Lung (tissue), 12 donors: ENCODE measurements around the gene BDKRB2. TPM values are rescaled to one million over a fixed set of nuclear protein-coding genes. Genes with fewer than 3 reads are reported as not detected.

Experiments used
- ATAC-seq: fragments of 200-7000 bp; cut with Tn5 transposase; one replicate; pipeline ENCODE4 v1.9.1; 2020; ENCODE audit warnings: moderate number of reproducible peaks; ENCODE audit not compliant: insufficient read depth, low FRiP score
- DNase-seq, 3 donors: peaks; one replicate each; pipeline ENCODE4 v3.0.0-alpha.2; 2013 to 2017
- H3K27ac ChIP-seq, 2 donors: one replicate each; pipeline ENCODE4 v1.5.1; 2013; ENCODE audit warnings: mild to moderate bottlenecking in 2 of 2, moderate library complexity in 2 of 2, control low read depth in 1 of 2, inconsistent platforms in 1 of 2, low read depth in 1 of 2, low read length in 1 of 2
- H3K27me3 ChIP-seq, 3 donors: one replicate each; pipeline ENCODE4 v1.5.1; 2013; ENCODE audit warnings: low read length in 2 of 3; ENCODE audit not compliant: control insufficient read depth in 3 of 3, insufficient read depth in 3 of 3
- H3K36me3 ChIP-seq, 4 donors: one replicate each; pipeline ENCODE4 v1.5.1; 2013; ENCODE audit warnings: low read length in 4 of 4, mild to moderate bottlenecking in 1 of 4, moderate library complexity in 1 of 4; ENCODE audit not compliant: control insufficient read depth in 4 of 4, insufficient read depth in 4 of 4
- H3K4me1 ChIP-seq, 5 donors: one replicate each; pipeline ENCODE4 v1.5.1; 2013; ENCODE audit warnings: low read length in 5 of 5, mild to moderate bottlenecking in 2 of 5, moderate library complexity in 1 of 5; ENCODE audit not compliant: control insufficient read depth in 5 of 5, insufficient read depth in 5 of 5
- H3K4me3 ChIP-seq: one replicate; pipeline ENCODE4 v1.5.1; 2013; ENCODE audit warnings: mild to moderate bottlenecking, control low read depth, moderate library complexity
- H3K9ac ChIP-seq, 2 donors: one replicate each; pipeline ENCODE4 v1.5.1; 2013; ENCODE audit warnings: low read length in 2 of 2, control low read depth in 1 of 2; ENCODE audit not compliant: insufficient read depth in 1 of 2
- H3K9me3 ChIP-seq, 4 donors: one replicate each; pipeline ENCODE4 v1.5.1; 2013; ENCODE audit warnings: low read length in 3 of 4, mild to moderate bottlenecking in 1 of 4, moderate library complexity in 1 of 4; ENCODE audit not compliant: control insufficient read depth in 4 of 4, insufficient read depth in 3 of 4
- CTCF ChIP-seq: IDR thresholded peaks from 2 replicates; pipeline ENCODE4 v1.5.1; 2012; ENCODE audit warnings: mild to moderate bottlenecking; ENCODE audit errors: control extremely low read depth, extremely low read depth
- WGBS, 2 donors: extraction: QIAGEN DNeasy Blood & Tissue Kit; methylation state at CpG; one replicate each; pipeline ENCODE4 v1.1.7; 2013; 5-methylcytosine and 5-hydroxymethylcytosine counted together
- polyA plus RNA-seq, 2 donors: library from polyadenylated mRNA; stranded (reverse); fragments of 200-250 nt; gene quantifications; one replicate each; pipeline ENCODE4 v1.2.1, GENCODE V29; 2013
- total RNA-seq, 2 donors: library from RNA; depleted of rRNA in 1 of 2; stranded (reverse); fragments of >200 nt in 1 of 2; gene quantifications; one replicate each; pipeline ENCODE4 v1.2.1, GENCODE V29; 2014 to 2021
- donor health status: control.
- donor health status: control.
- donor health status: Bipolar disorder and iron deficiency.
- donor health status: healthy.
- donor health status: DM: yes; HTN: yes; CAD: no.

Gene BDKRB2
- total and polyA plus RNA-seq, 4 donors: 0.77 to 5.8 (median 2.4) TPM

DNA sequence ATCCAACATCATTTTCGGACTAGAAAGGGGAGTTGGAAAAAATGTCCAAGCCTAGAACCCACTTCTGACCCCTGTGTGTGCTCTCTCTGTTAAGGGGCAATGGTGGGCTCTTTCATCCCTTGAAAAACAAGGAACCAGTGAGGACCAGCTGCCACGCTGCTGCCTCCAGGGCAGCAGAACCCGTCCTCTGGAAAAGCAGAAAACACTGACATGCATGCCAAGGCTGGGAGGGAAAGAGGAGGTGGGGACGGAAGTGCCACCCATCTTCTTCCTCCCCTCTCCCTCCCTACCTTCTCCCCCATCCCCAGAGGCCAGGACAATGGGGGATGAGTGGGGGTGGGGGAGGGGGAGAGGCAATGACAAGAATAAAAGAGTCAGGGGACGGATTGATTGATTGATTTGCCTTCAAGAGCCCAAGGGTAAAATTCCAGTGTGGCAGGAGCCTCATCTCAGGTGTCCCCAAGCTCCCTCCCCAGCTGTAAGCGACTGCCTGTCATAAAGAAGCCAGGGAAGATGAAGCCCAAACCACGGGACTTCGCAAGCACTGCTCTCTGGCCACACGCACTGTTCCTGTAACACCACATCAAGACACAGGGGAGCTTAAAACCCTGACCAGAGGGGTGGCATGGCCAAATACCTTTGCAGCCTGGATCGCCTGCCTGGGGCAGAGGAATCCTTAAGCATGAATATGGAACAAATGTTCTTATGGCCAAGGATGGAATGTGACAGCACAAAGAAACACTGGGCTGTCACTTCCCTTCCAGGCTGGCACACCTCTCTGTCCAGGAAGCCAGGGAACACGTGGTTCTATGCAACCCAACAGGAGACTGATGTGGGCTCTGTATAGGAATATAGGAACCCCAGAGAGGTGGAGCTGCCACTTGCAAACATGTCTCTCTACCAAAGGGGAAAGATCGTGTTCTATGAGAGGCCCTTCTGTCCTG, 38.9 kb upstream of the BDKRB2 start:
- 61 to 67% methylated on average over 12 of the region's 12 CpGs for WGBS, 2 donors
- H3K9me3 ChIP-seq: no peaks in the 10 kb centered on the region
- TF ChIP-seq CTCF: no peak
- no peak overlapping the region for H3K27ac ChIP-seq
- DNase-seq: peak in 1 of 3 donors; percentile 37
- no peak for ATAC-seq
- peaks cover 0 to 4% (median 0%) of the 10 kb centered on the region in 3 donors for H3K27me3 ChIP-seq
- no peak overlapping the region for H3K9ac ChIP-seq
- no peak overlapping the region for H3K4me3 ChIP-seq
- peaks cover 0 to 8% (median 0%) of the 10 kb centered on the region in 5 donors for H3K4me1 ChIP-seq
- H3K36me3 ChIP-seq: no peaks in the 10 kb centered on the region

DNA sequence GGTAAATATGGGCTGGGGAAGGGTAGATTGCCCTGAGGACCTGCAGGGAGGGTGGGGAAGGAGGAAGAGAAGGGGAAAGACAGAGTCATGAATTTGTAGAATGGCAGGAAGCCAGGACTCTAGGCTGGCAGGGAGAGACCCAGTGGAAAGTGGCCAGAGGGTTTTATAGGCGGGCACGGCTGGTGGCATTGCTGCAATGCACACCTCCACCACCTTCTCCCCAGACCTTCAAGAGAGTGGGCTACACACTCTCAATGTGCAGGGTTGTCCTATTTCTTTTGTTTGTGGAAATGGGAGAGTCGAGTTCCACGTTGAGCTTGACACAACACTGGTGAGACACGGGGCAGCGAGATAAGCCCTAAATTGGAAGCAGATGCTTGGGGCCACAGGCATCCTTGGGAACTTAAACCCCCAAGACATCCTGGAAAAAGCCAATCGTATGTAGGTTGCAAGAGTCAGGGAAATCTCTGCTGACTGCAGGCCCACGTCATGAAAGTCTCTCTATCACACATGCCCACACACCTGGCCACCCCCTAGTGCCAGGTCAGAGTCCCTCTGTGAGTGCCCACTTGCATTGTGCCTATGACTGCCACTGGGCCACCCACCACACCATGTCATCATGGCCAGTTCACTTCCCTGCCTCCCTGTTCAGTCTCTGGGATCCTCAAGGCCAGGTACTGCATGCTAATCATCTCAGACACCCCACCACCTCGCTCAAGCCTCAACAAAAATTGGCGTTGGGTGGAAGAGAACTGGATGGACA, 38.0 kb upstream of the BDKRB2 start:
- H3K27ac ChIP-seq: no peak overlapping the region
- no peak for ATAC-seq
- H3K36me3 ChIP-seq: no peaks in the 10 kb centered on the region
- 86 to 89% methylated on average over 10 of the region's 10 CpGs for WGBS, 2 donors
- peaks cover 0 to 4% (median 0%) of the 10 kb centered on the region in 3 donors for H3K27me3 ChIP-seq
- H3K4me1 ChIP-seq: peaks cover 0 to 8% (median 0%) of the 10 kb centered on the region in 5 donors
- no peak for TF ChIP-seq CTCF
- no peaks in the 10 kb centered on the region for H3K9me3 ChIP-seq
- H3K9ac ChIP-seq: no peak overlapping the region
- no peak for DNase-seq
- no peak overlapping the region for H3K4me3 ChIP-seq

DNA sequence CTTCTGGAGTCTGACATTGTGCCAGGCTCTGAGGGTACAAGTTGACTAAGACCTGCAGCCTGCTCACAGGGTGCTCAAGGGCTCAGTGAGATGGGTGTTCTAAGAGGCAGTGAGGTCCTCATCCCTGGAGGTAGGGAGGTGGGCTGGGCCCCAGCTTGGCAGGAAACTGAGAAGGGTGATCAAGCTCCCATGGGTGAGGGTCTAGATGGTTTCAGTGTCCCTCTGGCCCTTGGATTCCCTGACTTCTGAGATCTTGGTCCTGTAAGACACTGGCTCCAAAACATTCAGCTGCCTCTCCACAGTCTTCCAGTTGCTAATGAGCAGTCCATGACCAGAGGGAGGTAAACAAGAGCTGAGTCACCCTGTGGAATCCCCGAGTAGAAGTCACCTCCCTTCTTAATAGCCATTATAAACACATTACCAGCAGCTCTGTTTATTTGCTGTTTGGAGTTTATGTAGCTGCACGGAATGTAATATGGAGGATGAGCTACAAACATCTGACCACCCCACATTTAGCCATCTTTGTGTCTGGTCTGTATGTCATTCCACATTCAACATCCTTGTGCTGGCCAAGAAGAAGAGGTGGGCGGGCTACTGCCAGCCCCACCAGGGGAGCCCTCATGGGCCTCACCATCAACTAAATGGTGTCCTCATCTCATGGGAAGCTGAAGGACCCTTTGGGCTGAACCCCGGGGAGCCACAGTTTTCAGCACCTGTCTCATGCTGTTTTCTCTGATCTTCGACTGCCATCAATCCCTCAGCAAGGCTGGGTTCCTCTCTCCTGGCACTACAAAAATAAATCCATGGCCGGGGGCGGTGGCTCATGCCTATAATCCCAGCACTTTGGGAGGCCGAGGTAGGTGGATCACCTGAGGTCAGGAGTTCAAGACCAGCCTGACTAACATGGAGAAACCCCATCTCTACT, 37.2 kb upstream of the BDKRB2 start:
- peak; percentile 16 for ATAC-seq
- no peak overlapping the region for H3K9ac ChIP-seq

More for the DNA sequence above, 37.2 kb upstream of the BDKRB2 start:
- H3K9me3 ChIP-seq: no peaks in the 10 kb centered on the region
- H3K4me3 ChIP-seq: no peak overlapping the region
- no peak overlapping the region for H3K27ac ChIP-seq
- 77 to 79% methylated on average over 8 of the region's 8 CpGs for WGBS, 2 donors
- no peaks in the 10 kb centered on the region for H3K36me3 ChIP-seq
- peaks cover 0 to 4% (median 0%) of the 10 kb centered on the region in 3 donors for H3K27me3 ChIP-seq
- no peak for DNase-seq
- TF ChIP-seq CTCF: no peak
- peaks cover 0 to 8% (median 0%) of the 10 kb centered on the region in 5 donors for H3K4me1 ChIP-seq
